Fibroblast of mammary gland (primary cell): Measurements from ENCODE around the gene ENAM.
A peak's percentile ranks its signal among the peaks of the same experiment; 100 is the strongest.

Source experiments
- DNase-seq: peaks from one replicate; pipeline ENCODE4 v3.0.0-alpha.2; 2010; ENCODE audit warnings: low read depth
- H3K4me3 ChIP-seq: 2 replicates; pipeline ENCODE4 v1.5.1; 2011; ENCODE audit warnings: low read depth, mild to moderate bottlenecking, low read length, moderate library complexity; ENCODE audit not compliant: control insufficient read depth
- CTCF ChIP-seq: conservative IDR thresholded peaks from 2 replicates; pipeline ENCODE4 v1.5.1; 2011; ENCODE audit warnings: low read depth, low read length, inconsistent platforms; ENCODE audit not compliant: control insufficient read depth, insufficient read depth

ENAM gene

DNA sequence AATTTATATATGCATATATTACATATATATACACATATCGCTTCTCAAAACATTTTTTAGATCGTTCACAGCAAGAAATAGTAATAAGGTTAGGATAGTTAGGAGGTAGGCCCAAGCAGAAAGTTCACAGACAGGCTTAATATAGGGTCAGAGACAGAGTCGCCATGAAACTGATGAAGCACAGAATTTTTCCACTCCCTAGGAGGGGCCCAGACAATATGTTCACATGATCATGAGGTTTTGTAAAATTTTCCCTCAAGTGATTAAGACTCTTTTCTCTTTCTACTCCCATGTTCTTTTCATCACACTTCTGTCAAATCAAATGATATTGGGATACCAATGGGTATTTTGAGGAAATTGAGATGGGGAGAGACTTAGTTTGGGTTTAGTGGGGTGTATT lies 5.2 kb upstream of the ENAM start:
- no peak for TF ChIP-seq CTCF

DNA sequence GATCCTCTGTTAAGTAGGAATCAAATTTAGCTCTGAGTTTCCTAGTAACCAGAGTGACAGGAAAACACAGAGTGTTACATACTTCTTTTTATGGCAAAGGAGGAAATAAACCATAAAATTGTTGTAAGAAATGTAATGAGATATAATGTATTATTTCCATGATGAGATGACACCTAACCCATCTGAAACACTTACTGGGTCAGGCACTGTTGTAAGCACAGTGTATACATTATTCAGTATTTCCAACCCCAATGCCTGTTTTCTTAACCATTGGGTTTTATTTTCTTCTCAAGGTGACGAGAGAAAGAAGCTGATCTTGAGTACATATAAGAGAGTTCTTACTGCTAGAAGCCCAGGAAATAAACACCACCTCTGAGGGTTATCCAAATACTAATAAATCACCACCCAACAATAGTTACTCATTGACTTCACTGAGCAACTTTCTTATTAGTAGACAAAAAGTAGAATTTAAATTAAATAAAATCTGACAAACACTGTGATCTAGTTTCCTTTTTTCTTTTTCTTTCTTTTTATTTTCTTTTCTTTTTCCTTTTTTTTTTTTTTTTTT lies 4.2 kb upstream of the ENAM start:
- no peak for DNase-seq
- no peak for TF ChIP-seq CTCF
- H3K4me3 ChIP-seq, result no peak overlapping the region

More for the DNA sequence above, 5.2 kb upstream of the ENAM start:
- no peak for DNase-seq
- H3K4me3 ChIP-seq, result no peak overlapping the region

DNA sequence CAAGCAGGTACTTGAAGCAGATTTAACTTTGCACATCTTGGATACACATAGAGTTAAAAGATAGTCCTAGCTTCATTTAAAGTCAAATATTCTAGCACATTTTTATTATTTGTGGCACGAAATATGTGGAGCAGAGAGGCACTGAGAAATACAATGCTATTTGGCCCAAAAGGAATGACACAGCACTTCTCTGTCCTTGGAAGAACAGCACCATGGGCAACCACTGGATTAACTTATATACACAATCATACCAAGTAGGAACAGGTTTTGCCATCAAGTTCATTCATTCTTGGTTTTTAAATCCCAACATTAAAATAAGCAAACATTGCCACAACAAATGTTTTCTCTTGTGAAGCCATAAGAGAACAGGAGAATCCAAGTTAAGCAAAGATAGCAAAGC lies 924 bp upstream of the ENAM start:
- H3K4me3 ChIP-seq, result no peak overlapping the region
- DNase-seq, result no peak
- no peak for TF ChIP-seq CTCF

DNA sequence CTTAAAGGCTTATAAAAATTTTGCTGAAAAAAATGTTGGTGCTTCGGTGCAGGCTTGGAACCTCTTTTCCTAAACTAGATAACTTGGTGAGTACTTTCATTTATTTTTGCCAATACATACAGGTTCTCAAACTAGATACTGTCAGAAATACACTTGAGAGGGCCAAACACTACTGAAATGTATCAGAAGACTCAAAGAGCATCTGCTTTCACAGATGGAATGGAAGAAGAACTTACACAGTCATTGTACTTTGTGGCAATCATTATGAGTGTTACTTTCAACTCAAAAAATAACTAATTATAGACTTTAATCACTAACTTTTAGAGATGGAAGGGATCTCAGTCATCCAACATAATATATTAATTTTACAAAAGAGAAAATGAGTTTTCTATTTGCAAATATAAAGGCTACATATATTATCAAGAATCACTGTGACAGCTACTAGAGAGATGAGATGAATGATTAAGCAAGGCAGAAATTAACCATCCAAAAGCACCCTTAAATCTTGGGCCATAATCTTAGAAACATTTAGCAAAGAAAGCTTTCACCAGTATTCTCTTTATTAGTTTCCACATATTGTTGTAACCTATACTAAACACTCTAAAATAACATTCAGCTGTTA lies 1.0 kb downstream of the ENAM start:
- TF ChIP-seq CTCF, result no peak
- no peak overlapping the region for H3K4me3 ChIP-seq
- no peak for DNase-seq

DNA sequence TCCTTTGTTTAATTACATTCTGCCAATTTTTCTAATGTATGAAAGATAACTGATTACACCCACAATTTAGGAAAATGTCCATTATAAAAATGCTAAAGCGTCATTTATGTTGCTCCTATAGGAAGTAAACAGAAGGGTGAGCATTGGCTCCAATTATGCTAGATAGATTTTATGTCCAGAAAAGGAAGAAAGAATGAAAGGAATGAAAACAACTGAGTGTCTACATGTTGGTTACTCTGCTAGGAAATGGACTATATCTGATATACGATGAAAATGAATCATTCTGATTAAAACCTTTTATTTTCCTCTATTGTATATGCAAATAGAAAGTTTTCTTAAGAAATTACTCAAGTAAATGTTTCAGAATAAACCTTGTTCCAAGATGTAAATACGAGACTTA lies 1.6 kb downstream of the ENAM start:
- TF ChIP-seq CTCF, result no peak
- no peak for DNase-seq
- H3K4me3 ChIP-seq, result no peak overlapping the region

DNA sequence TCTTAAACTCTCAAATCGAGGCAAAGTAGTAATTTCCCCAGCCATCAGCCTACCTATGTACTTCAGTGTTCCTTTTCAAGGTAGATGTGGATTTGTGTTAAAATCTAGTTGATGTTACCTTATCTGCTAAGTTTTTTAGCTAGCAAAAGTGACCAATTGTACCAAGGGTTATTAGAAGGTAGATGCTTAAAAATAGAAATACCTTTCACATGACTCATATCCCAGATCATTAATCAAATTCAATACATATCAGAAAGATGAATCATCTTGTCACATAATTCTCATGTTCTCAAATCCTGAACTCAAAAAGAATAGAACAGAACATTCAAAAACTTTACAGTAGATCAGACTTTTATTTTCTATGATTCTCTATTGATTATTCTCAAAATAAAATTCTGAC lies 3.5 kb downstream of the ENAM start:
- no peak overlapping the region for H3K4me3 ChIP-seq
- TF ChIP-seq CTCF, result no peak
- DNase-seq, result peak; percentile 39
